ENCODE measurements around the gene VENTX. TPM values are rescaled to one million over a fixed set of nuclear protein-coding genes. Genes with fewer than 3 reads are reported as not detected.
"Not testable (repeated sequence)": the region's sequence is repeated elsewhere in the genome, so short reads cannot be mapped to it uniquely, and the experiment has no call there.

The VENTX gene
- total RNA-seq, 3 donors from 2014 or later, result 0.09 to 1.2 (median 0.36) TPM

DNA sequence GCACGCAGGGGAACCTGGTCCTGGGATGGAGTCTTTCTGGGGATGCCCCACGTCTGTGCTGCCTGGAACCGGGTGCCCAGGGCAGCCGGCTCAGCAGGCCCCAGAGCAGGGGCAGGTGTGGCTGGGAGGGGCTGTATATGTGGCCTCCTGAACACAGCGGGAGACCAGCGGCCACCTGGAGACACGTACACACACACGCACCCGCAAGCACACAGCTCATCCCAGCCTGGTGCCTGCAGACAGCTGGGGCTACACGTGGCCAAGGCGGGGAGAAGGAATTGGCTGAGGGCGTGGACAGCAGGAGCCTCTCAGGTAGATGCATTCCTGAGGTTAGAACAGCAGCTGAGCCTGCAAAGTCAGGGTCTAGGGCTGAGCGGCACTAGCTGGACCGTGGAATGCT, 25.0 kb downstream of the VENTX start:
- ATAC-seq (peak; percentile 2), DNase-seq (peak in 1 of 3 donors; percentile 68)
- Histone ChIP-seq H3K36me3 (ENCODE audit: low read depth) (no peaks in the 10 kb centered on the region), H3K9me3 (no peaks in the 10 kb centered on the region), H3K4me1 (ENCODE audit: low read depth) (peaks cover 44% of the 10 kb centered on the region), H3K4me3 (no peak overlapping the region)
- TF ChIP-seq, protein P1, sequence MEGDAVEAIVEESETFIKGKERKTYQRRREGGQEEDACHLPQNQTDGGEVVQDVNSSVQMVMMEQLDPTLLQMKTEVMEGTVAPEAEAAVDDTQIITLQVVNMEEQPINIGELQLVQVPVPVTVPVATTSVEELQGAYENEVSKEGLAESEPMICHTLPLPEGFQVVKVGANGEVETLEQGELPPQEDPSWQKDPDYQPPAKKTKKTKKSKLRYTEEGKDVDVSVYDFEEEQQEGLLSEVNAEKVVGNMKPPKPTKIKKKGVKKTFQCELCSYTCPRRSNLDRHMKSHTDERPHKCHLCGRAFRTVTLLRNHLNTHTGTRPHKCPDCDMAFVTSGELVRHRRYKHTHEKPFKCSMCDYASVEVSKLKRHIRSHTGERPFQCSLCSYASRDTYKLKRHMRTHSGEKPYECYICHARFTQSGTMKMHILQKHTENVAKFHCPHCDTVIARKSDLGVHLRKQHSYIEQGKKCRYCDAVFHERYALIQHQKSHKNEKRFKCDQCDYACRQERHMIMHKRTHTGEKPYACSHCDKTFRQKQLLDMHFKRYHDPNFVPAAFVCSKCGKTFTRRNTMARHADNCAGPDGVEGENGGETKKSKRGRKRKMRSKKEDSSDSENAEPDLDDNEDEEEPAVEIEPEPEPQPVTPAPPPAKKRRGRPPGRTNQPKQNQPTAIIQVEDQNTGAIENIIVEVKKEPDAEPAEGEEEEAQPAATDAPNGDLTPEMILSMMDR (IDR thresholded peaks at IDR 0.05), result no peak
- intact Hi-C loops (cut with DNase I, micrococcal nuclease), result no loop called here

DNA sequence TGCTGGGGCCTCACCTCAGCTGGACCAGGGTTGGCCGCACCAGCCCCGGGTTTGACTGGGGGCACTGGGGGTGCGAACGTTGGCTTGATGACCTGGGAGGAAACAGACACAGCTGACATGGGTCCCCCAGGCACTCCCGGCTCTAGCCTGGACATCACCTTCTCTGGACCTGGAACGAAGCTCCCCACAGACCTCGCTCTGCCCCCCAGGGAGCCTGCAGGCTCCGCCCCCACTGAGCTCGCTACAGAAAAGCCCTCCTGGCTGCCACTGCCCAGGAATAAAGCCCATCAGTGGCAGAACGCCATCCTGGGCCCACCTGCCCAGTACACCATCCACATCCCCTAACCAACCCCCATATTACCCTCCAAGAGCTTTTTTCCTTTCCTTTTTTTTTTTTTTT, 26.0 kb downstream of the VENTX start:
- no peaks in the 10 kb centered on the region for H3K9me3 ChIP-seq
- intact Hi-C loops (cut with DNase I, micrococcal nuclease), result no loop called here
- TF ChIP-seq, protein P1 (IDR thresholded peaks at IDR 0.05), result no peak
- no peaks in the 10 kb centered on the region for H3K36me3 ChIP-seq (ENCODE audit: low read depth)
- H3K4me1 ChIP-seq (ENCODE audit: low read depth), result peaks cover 34% of the 10 kb centered on the region
- DNase-seq (no peak), ATAC-seq (no peak)
- no peak overlapping the region for H3K4me3 ChIP-seq

DNA sequence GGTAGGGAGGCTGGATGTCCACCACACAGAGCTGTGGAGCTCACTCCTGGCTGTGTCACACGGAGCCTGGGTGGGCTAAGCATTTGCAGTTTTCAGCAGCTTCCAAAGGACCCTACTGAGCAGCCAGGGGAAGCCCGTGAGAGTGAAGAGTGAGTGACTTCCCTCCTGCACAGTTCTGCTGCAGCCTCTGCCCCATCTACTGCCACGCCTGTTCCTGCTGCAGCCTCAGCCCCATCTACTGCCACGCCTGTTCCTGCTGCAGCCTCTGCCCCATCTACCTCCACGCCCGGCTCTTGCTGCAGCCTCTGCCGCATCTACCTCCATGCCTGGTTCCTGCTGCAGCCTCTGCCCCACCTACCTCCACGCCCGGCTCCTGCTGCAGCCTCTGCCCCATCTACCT, 26.8 kb downstream of the VENTX start:
- Histone ChIP-seq H3K36me3 (ENCODE audit: low read depth) (no peaks in the 10 kb centered on the region), H3K4me3 (no peak overlapping the region), H3K9me3 (no peaks in the 10 kb centered on the region), H3K4me1 (ENCODE audit: low read depth) (peaks cover 31% of the 10 kb centered on the region)
- intact Hi-C loops (cut with DNase I, micrococcal nuclease), result no loop called here
- DNase-seq, result peak; percentile 65 to 86 (median 76)
- TF ChIP-seq, protein P1 (IDR thresholded peaks at IDR 0.05), result no peak
- ATAC-seq, result peak; percentile 24

DNA sequence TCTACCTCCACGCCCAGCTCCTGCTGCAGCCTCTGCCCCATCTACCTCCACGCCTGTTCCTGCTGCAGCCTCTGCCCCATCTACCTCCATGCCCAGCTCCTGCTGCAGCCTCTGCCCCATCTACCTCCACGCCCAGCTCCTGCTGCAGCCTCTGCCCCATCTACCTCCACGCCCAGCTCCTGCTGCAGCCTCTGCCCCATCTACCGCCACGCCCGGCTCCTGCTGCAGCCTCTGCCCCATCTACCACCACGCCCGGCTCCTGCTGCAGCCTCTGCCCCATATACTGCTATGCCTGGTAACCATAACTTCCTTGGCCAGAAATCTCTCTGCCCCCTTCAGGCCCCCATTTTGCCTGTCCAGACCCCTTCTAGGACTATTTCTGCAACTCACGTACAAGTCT, 27.4 kb downstream of the VENTX start:
- H3K4me1 ChIP-seq (ENCODE audit: low read depth), result peaks cover 31% of the 10 kb centered on the region
- peak in 2 of 3 donors; percentile 65 to 71 for DNase-seq
- H3K36me3 ChIP-seq (ENCODE audit: low read depth); H3K4me3 ChIP-seq; ATAC-seq; H3K9me3 ChIP-seq; intact Hi-C loops (cut with DNase I, micrococcal nuclease): not testable (repeated sequence)

DNA sequence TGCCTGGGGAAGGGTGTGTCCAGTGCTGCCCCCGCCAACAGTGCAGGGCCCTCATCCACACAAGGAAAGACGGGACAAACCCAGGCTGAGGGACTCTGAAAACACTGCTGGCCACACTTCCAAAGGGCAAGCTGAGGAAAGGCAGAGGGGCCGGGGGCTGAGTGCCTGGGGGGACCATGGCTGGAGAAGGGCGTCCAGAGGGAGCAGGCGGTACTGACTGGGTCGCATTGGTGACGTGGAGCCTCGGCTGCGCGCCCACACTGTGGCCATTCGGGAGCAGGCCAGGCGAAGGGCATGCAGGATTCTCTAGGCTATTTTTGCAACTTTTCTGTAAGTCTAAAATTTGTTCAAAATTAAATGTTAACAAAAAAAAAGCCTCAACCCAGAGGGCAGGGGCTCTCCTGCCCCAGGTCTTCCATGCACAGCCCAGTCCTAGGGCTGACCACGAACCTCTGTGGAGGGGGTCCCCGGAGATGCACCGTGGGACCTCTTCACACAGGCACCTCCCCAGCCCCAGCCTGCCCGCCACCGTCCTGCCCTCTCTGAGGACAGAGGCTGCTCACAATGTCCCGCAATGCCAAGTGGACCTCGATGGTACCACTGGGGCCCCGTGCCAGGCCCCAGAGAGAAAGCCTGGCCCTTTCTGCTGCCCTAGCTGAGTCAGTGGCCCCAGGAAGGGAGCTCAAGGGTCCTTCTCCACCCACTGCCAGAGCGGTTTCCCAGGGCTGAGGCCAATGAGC, 28.6 kb downstream of the VENTX start:
- TF ChIP-seq, protein P1 (IDR thresholded peaks at IDR 0.05), result no peak
- DNase-seq (no peak), ATAC-seq (no peak)
- no peaks in the 10 kb centered on the region for H3K36me3 ChIP-seq (ENCODE audit: low read depth)
- intact Hi-C loops (cut with DNase I, micrococcal nuclease), result no loop called here
- peaks cover 27% of the 10 kb centered on the region for H3K4me1 ChIP-seq (ENCODE audit: low read depth)
- no peak overlapping the region for H3K4me3 ChIP-seq
- no peaks in the 10 kb centered on the region for H3K9me3 ChIP-seq

DNA sequence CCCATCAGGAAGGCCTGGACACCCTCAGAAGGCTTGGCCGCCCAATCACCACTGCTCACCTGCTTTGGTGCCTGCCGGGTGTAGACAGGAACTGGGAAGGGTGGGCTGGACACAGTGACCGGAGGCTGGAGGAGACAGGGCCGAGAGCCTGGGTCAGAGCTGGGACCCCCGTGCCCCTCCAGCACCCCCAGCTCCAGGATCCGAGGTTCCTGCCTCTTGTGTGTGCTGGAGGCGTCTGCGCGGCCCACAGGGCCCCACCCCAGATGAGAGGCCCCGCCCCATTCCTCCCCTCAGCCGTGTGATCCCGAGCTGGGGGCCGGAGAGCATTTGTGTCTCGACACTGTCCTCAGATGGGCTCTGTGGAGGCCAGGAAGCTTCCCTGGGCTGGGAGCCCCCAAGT, 29.6 kb downstream of the VENTX start:
- Histone ChIP-seq H3K36me3 (ENCODE audit: low read depth) (no peaks in the 10 kb centered on the region), H3K4me1 (ENCODE audit: low read depth) (peaks cover 24% of the 10 kb centered on the region), H3K4me3 (no peak overlapping the region), H3K9me3 (no peaks in the 10 kb centered on the region)
- ATAC-seq (no peak), DNase-seq (no peak)
- TF ChIP-seq, protein P1 (IDR thresholded peaks at IDR 0.05), result no peak
- intact Hi-C loops (cut with DNase I, micrococcal nuclease), result no loop called here

Data from mucosa of descending colon (tissue), 3 donors.